H1 (cell line): Measurements from ENCODE around the gene RNF4. TPM values are rescaled to one million over a fixed set of nuclear protein-coding genes. Genes with fewer than 3 reads are reported as not detected.

Source experiments
- CTBP2 ChIP-seq: IDR thresholded peaks from 2 replicates; pipeline ENCODE4 v1.7.0; 2011; ENCODE audit warnings: borderline replicate concordance, mild to moderate bottlenecking, moderate library complexity, mixed read lengths, low read length; ENCODE audit not compliant: insufficient read depth, insufficient read length
- ZNF274 ChIP-seq: IDR thresholded peaks from 2 replicates; pipeline ENCODE4 v1.7.0; 2012; ENCODE audit warnings: low read length, borderline replicate concordance; ENCODE audit errors: extremely low read depth
- polyA plus RNA-seq, 7 experiments: library from polyadenylated mRNA; depleted of rRNA in 3 of 7; stranded (reverse) in 5 of 7; unstranded in 2 of 7; fragments of >200 nt in 5 of 7; fragments of 200-250 nt in 2 of 7; gene quantifications; 1 replicate in 5 of 7; 2 replicates in 1 of 7; 4 replicates in 1 of 7; pipeline versions ENCODE4 v1.2.1 to v1.2.3, GENCODE V29; 2011 to 2013; ENCODE audit warnings: missing spikeins in 2 of 7, mixed read lengths in 2 of 7
- total RNA-seq: library from RNA; stranded (reverse); fragmentation: NEBNext Ultra II Directional; extraction: Animal tissue kit (Norgen Biotek cat#: 25700); gene quantifications from 2 replicates; pipeline ENCODE4 v1.2.1, GENCODE V29; 2021

The RNF4 gene
- total and polyA plus RNA-seq, 2 of the 8 experiments (the other 6 are each of a cell fraction or from before 2014, with no cell fraction given), result 68.2 to 78.9 TPM

DNA sequence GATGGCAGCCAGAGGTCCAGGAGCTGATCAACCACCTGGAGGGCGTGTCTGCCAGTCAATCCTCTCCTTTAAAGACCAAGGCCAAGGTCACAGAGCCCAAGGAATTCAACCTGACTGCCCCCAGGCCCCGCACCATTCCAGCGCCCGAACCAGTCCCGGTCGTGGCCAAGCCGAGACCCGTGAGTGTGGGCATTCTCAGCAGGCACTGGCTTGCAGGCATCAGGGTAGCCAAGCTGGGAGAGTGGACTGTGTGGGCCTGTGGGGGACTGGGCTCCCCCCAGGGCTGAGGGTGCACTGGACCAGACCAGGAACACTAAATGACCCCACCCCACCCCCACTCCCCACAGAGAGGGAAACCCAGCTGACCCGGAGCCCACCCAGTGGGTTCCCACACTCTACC is 23.8 kb upstream of the RNF4 start (continued):
- TF ChIP-seq ZNF274, result no peak
- TF ChIP-seq CTBP2, result no peak
